Left lung (tissue), 10 donors: ENCODE results near the gene PPP1R3F. TPM values are rescaled to one million over a fixed set of nuclear protein-coding genes. Genes with fewer than 3 reads are reported as not detected.
"Not testable (repeated sequence)": the region's sequence is repeated elsewhere in the genome, so short reads cannot be mapped to it uniquely, and the experiment has no call there.

Experiments used
- ATAC-seq: fragments of 200-7000 bp; cut with Tn5 transposase; one replicate; pipeline ENCODE4 v1.9.1; 2020; ENCODE audit warnings: moderate library complexity
- DNase-seq, 4 donors: peaks; one replicate each; pipeline ENCODE4 v3.0.0-alpha.2; 2013 to 2020
- H3K27ac ChIP-seq, 2 donors: fragments of 200-600 bp; sonication (generic) in 1 of 2; one replicate each; pipeline versions ENCODE4 v1.5.0 to v1.8.0; 2020 to 2021
- H3K27me3 ChIP-seq, 2 donors: fragments of 200-600 bp; sonication (generic) in 1 of 2; one replicate each; pipeline versions ENCODE4 v1.5.0 to v1.8.0; 2020 to 2021
- H3K36me3 ChIP-seq, 2 donors: fragments of 200-600 bp; sonication (generic) in 1 of 2; one replicate each; pipeline versions ENCODE4 v1.5.0 to v1.8.0; 2020 to 2021
- H3K4me1 ChIP-seq, 2 donors: fragments of 200-600 bp; one replicate each; pipeline ENCODE4 v1.8.0; 2021
- H3K4me3 ChIP-seq, 2 donors: fragments of 200-600 bp; sonication (generic) in 1 of 2; one replicate each; pipeline versions ENCODE4 v1.5.0 to v1.8.0; 2020 to 2021; ENCODE audit warnings: mild to moderate bottlenecking in 1 of 2
- H3K9me3 ChIP-seq, 2 donors: fragments of 200-600 bp; sonication (generic) in 1 of 2; one replicate each; pipeline versions ENCODE4 v1.5.0 to v1.8.0; 2020 to 2021
- CTCF ChIP-seq, 2 donors: fragments of 200-600 bp; sonication (generic) in 1 of 2; IDR thresholded peaks; one replicate each; pipeline versions ENCODE4 v1.5.0 to v1.8.0; 2021; ENCODE audit warnings: antibody characterized with exemption in 2 of 2
- intact Hi-C, 2 donors: fragments of 100-400 bp; cut with DNase I; formaldehyde crosslinking; loops; one replicate each; pipeline versions ENCODE4 v1.11.2 to v1.14.2; 2022
- polyA plus RNA-seq, 6 donors: library from polyadenylated mRNA; unstranded; fragments of 120-200 nt; gene quantifications; one replicate each; pipeline ENCODE4 v1.2.1, GENCODE V29; 2013; ENCODE audit not compliant: insufficient read length in 6 of 6
- total RNA-seq, 2 donors: library from RNA; stranded (reverse); fragmentation: NEBNext Ultra II Directional; extraction: Animal tissue kit (Norgen Biotek cat#: 25700); gene quantifications; one replicate each; pipeline ENCODE4 v1.2.1, GENCODE V29; 2021
- donor health status: DM: no; HTN: yes; CAD: no.
- donor health status: DM: no; HTN: no; CAD: no.

The PPP1R3F gene
- total and polyA plus RNA-seq, 8 donors, result 4.5 to 7.5 (median 6.3) TPM

- DNase-seq (peak in 2 of 4 donors; percentile 15 to 46), ATAC-seq (peak; percentile 58)
- no peaks in the 10 kb centered on the region for H3K9me3 ChIP-seq
- H3K36me3 ChIP-seq, result no peaks in the 10 kb centered on the region
- H3K4me3 ChIP-seq, result peak overlapping the region; percentile 5 to 30
- H3K27me3 ChIP-seq, result no peaks in the 10 kb centered on the region
- intact Hi-C loops, result no loop called here
- TF ChIP-seq CTCF (IDR thresholded peaks at IDR 0.05), result no peak
- peak overlapping the region in 1 of 2 donors; percentile 73 for H3K27ac ChIP-seq
- no peaks in the 10 kb centered on the region for H3K4me1 ChIP-seq
Observed at GRCh38 chrX:49309401-49309981, 39.9 kb downstream of the PPP1R3F start.

GRCh38 chrX:49310371-49310770, 40.8 kb downstream of the PPP1R3F start:
- ATAC-seq (no peak), DNase-seq (no peak)
- Histone ChIP-seq H3K27ac (no peak overlapping the region), H3K27me3 (no peaks in the 10 kb centered on the region), H3K36me3 (no peaks in the 10 kb centered on the region), H3K9me3 (no peaks in the 10 kb centered on the region), H3K4me1 (no peaks in the 10 kb centered on the region), H3K4me3 (no peak overlapping the region)
- intact Hi-C loops, result no loop called here
- TF ChIP-seq CTCF (IDR thresholded peaks at IDR 0.05), result no peak

DNA sequence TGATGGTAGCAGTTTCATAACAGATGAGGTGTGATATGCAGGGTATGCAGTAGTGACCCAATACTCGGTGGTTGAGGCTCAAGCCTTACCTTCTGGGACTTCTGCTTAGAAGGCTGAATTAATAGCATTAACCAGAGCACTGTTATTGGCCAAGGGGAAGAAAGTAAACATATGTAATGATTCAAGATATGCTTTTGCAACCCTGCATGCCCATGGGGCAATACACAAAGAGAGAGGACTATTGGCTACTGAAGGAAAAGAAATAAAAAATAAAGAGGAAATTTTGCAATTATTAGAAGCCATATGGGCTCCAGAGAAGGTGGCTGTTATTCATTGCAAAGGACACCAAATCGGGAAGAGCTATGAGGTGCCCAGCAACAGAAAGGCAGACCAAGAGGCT, 42.6 kb downstream of the PPP1R3F start:
- DNase-seq, result no peak
- Histone ChIP-seq H3K36me3 (no peaks in the 10 kb centered on the region), H3K27ac (no peak overlapping the region), H3K4me3 (no peak overlapping the region), H3K27me3 (no peaks in the 10 kb centered on the region), H3K9me3 (no peaks in the 10 kb centered on the region), H3K4me1 (no peaks in the 10 kb centered on the region)
- ATAC-seq, result no peak
- intact Hi-C loops, result no loop called here
- no peak for TF ChIP-seq CTCF (IDR thresholded peaks at IDR 0.05)

DNA sequence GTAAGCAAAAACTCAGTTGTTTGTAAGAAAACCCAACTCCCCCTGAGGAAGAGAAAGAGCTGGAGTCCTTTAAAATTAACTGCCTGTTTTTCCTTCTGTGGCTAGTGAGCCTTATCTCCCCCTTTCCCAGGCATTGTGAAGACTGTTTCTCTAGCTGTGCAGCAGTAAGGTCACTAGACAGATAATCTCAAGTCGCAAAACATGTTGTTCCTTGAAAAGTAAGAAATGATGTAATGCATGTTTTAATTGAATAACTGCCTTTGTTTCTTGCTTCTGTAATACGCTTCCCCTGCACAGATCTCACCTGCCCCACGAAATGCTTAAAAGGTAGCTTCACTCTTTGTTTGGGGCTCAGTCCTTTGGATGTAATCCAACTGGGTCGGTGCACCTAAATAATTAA, 46.5 kb downstream of the PPP1R3F start:
- Histone ChIP-seq H3K4me3 (no peak overlapping the region), H3K27me3 (no peaks in the 10 kb centered on the region), H3K9me3 (no peaks in the 10 kb centered on the region), H3K27ac (no peak overlapping the region), H3K36me3 (no peaks in the 10 kb centered on the region), H3K4me1 (no peaks in the 10 kb centered on the region)
- no peak for TF ChIP-seq CTCF (IDR thresholded peaks at IDR 0.05)
- ATAC-seq (no peak), DNase-seq (no peak)
- intact Hi-C loops, result no loop called here

- H3K4me3 ChIP-seq, ATAC-seq, intact Hi-C loops, DNase-seq, H3K4me1 ChIP-seq, H3K27me3 ChIP-seq, H3K27ac ChIP-seq, H3K9me3 ChIP-seq, H3K36me3 ChIP-seq: not testable (repeated sequence)
Observed at GRCh38 chrX:49321737-49322136, 52.1 kb downstream of the PPP1R3F start, which contains the start of gene GAGE12J. TSS of gene GAGE12J (plus strand) at chrX:49322037. CDS start at chrX:49323194, 1,157 bp downstream.

GRCh38 chrX:49322266-49322665, 52.7 kb downstream of the PPP1R3F start:
- H3K36me3 ChIP-seq, DNase-seq, H3K4me1 ChIP-seq, ATAC-seq, H3K27ac ChIP-seq, intact Hi-C loops, H3K27me3 ChIP-seq, H3K9me3 ChIP-seq, H3K4me3 ChIP-seq: not testable (repeated sequence)

DNA sequence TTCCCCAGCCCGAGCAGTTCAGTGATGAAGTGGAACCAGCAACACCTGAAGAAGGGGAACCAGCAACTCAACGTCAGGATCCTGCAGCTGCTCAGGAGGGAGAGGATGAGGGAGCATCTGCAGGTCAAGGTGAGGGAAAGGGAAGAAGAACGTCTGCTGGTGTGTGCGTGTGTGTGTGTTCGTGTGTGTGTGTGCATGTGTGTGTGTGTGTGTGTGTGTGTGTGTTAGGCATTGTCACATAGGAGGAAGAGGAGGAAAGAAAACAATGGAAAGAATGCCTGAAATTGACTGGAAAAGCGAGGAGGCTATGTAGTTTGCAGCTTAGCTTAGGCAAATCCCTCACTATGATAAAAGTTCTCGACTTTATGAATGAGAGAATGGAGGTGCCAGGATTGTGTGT, 54.1 kb downstream of the PPP1R3F start:
- H3K4me1 ChIP-seq, ATAC-seq, intact Hi-C loops, H3K27ac ChIP-seq, H3K4me3 ChIP-seq, DNase-seq, H3K9me3 ChIP-seq, H3K36me3 ChIP-seq, H3K27me3 ChIP-seq: not testable (repeated sequence)

GRCh38 chrX:49330421-49330820, 60.8 kb downstream of the PPP1R3F start:
- H3K4me3 ChIP-seq, ATAC-seq, H3K27ac ChIP-seq, H3K9me3 ChIP-seq, DNase-seq, H3K36me3 ChIP-seq, H3K4me1 ChIP-seq, H3K27me3 ChIP-seq, intact Hi-C loops: not testable (repeated sequence)

DNA sequence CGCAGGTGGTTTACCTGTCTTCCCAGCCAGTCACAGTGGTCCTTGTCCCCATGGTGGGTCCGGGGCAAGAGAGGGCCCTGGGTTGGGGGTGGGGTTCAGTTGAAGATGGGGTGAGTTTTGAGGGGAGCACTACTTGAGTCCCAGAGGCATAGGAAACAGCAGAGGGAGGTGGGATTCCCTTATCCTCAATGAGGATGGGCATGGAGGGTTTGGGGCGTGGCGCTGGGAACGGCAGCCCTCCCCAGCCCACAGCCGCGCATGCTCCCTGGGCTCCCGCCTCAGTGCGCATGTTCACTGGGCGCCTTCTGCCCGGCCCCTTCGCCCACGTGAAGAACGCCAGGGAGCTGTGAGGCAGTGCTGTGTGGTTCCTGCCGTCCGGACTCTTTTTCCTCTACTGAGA, 61.7 kb downstream of the PPP1R3F start, which contains the start of gene GAGE13:
TSS of gene GAGE13 (plus strand) at position 301 of the 400 bp plus-strand sequence. CDS start 1,156 bp downstream, outside the sequence.
- H3K36me3 ChIP-seq, H3K27me3 ChIP-seq, ATAC-seq, H3K4me1 ChIP-seq, H3K27ac ChIP-seq, intact Hi-C loops, DNase-seq, H3K4me3 ChIP-seq, H3K9me3 ChIP-seq: not testable (repeated sequence)

DNA sequence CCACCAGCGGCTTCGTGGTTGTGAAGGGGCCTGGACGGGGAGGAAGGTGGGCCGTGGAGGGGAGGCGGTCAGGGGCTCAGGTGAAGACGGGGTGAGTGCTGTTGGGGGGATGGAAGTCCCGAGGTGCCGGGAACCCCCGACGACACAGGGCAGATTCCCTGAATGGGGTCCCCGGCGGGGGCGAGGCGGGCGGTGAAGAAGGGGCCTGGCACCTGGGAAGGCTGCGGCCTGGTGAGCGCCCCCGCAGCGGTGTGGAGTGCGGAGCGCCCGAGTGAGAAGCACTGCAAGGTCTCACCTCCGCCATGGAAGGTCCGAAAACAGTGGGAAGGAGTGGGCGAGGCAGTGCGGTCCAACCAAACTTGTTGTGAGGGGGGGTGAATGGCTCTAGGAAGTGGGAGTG, 62.2 kb downstream of the PPP1R3F start:
- H3K27ac ChIP-seq, H3K4me3 ChIP-seq, intact Hi-C loops, H3K36me3 ChIP-seq, H3K9me3 ChIP-seq, ATAC-seq, H3K4me1 ChIP-seq, H3K27me3 ChIP-seq: not testable (repeated sequence)
- peak in 1 of 4 donors; percentile 86 for DNase-seq
